IMR-90 (cell line): ENCODE results near the gene PMIS2. TPM values are rescaled to one million over a fixed set of nuclear protein-coding genes. Genes with fewer than 3 reads are reported as not detected.

ENCODE experiments used
- ATAC-seq: fragments of 200-7000 bp; cut with Tn5 transposase; 2 replicates; pipeline ENCODE4 v1.9.1; 2020; ENCODE audit warnings: low read depth, mild to moderate bottlenecking, moderate library complexity
- BruUV-seq: library from RNA; stranded (reverse); fragments of 400-500 nt; replicated peaks from 2 replicates; lab custom pipeline; 2021; lab: Mats Ljungman, UMichigan
- CTCF ChIA-PET: fragments of 300-600 bp; formaldehyde crosslinking; extraction: SDS; loops from one replicate; lab custom pipeline; 2021; ENCODE audit warnings: antibody characterized with exemption; lab: Yijun Ruan, JAX
- POLR2A ChIA-PET: fragments of 300-600 bp; sonication (Branson Sonifier 250); formaldehyde crosslinking; loops from one replicate; lab custom pipeline; 2022; ENCODE audit warnings: antibody characterized with exemption; ENCODE audit not compliant: unreplicated experiment; lab: Charles Lee
- DNase-seq: peaks from one replicate; pipeline ENCODE4 v3.0.0; 2013
- H2AFZ ChIP-seq: replicated peaks from 2 replicates; pipeline ENCODE3; 2013; ENCODE audit warnings: low read length, mild to moderate bottlenecking; ENCODE audit not compliant: poor library complexity
- H2AK5ac ChIP-seq: 2 replicates; pipeline ENCODE4 v1.6.1; 2013; ENCODE audit warnings: low read depth, low read length, inconsistent platforms
- H2AK9ac ChIP-seq: replicated peaks from 2 replicates; pipeline ENCODE3; 2013; ENCODE audit warnings: mild to moderate bottlenecking, low read depth, low read length, moderate library complexity; ENCODE audit not compliant: poor library complexity
- H2BK120ac ChIP-seq: 2 replicates; pipeline ENCODE4 v1.6.1; 2013; ENCODE audit warnings: low read depth, low read length, inconsistent platforms
- H2BK15ac ChIP-seq: 3 replicates; pipeline ENCODE4 v1.6.1; 2013; ENCODE audit warnings: low read depth, low read length, inconsistent platforms
- H2BK20ac ChIP-seq: 2 replicates; pipeline ENCODE4 v1.6.1; 2013; ENCODE audit warnings: low read depth, mild to moderate bottlenecking, inconsistent platforms, low read length, moderate library complexity
- H2BK5ac ChIP-seq: 2 replicates; pipeline ENCODE4 v1.6.1; 2013; ENCODE audit warnings: mild to moderate bottlenecking, low read depth, low read length, inconsistent platforms; ENCODE audit not compliant: poor library complexity, severe bottlenecking
- H3K14ac ChIP-seq: replicated peaks from 2 replicates; pipeline ENCODE4 v1.6.1; 2013; ENCODE audit warnings: low read depth, low read length, inconsistent platforms
- H3K18ac ChIP-seq: 2 replicates; pipeline ENCODE4 v1.6.1; 2013; ENCODE audit warnings: low read depth, low read length, control low read depth
- H3K23ac ChIP-seq: 2 replicates; pipeline ENCODE4 v1.6.1; 2013; ENCODE audit warnings: low read depth, low read length, inconsistent platforms
- H3K27ac ChIP-seq: 2 replicates; pipeline ENCODE4 v1.5.1; 2013; ENCODE audit warnings: mild to moderate bottlenecking, control low read depth, low read length; ENCODE audit not compliant: insufficient read depth
- H3K27me3 ChIP-seq: 2 replicates; pipeline ENCODE4 v1.6.1; 2013; ENCODE audit warnings: low read length; ENCODE audit not compliant: control insufficient read depth, insufficient read depth
- H3K36me3 ChIP-seq: 2 replicates; pipeline ENCODE4 v1.6.1; 2013; ENCODE audit warnings: low read length, mixed read lengths; ENCODE audit not compliant: control insufficient read depth, insufficient read depth
- H3K4ac ChIP-seq: 2 replicates; pipeline ENCODE4 v1.6.1; 2013; ENCODE audit warnings: low read depth, low read length, inconsistent platforms
- H3K4me1 ChIP-seq: 2 replicates; pipeline ENCODE4 v1.6.1; 2013; ENCODE audit warnings: low read length, mixed read lengths; ENCODE audit not compliant: control insufficient read depth, insufficient read depth
- H3K4me2 ChIP-seq: 2 replicates; pipeline ENCODE4 v1.6.1; 2013; ENCODE audit warnings: low read depth, mild to moderate bottlenecking, control low read depth, low read length, moderate library complexity
- H3K4me3 ChIP-seq: 2 replicates; pipeline ENCODE4 v1.5.1; 2013; ENCODE audit warnings: low read depth, mild to moderate bottlenecking, control low read depth, low read length, moderate library complexity; ENCODE audit not compliant: insufficient read depth
- H3K56ac ChIP-seq: 2 replicates; pipeline ENCODE4 v1.6.1; 2013; ENCODE audit warnings: low read length, inconsistent platforms; ENCODE audit not compliant: insufficient read depth; ENCODE audit errors: extremely low read depth
- H3K79me1 ChIP-seq, 2 experiments: 2 replicates each; pipeline ENCODE4 v1.6.1; 2013; ENCODE audit warnings: low read length in 2 of 2, inconsistent platforms in 1 of 2, low read depth in 1 of 2
- H3K9ac ChIP-seq: 2 replicates; pipeline ENCODE4 v1.6.1; 2013; ENCODE audit warnings: low read depth, low read length, control low read depth
- H3K9me1 ChIP-seq: 2 replicates; pipeline ENCODE4 v1.6.1; 2013; ENCODE audit warnings: low read length, inconsistent platforms; ENCODE audit not compliant: insufficient read depth
- H3K9me3 ChIP-seq: 2 replicates; pipeline ENCODE4 v1.6.1; 2013; ENCODE audit warnings: low read length; ENCODE audit not compliant: control insufficient read depth, insufficient read depth
- H4K20me1 ChIP-seq: 2 replicates; pipeline ENCODE4 v1.6.1; 2013; ENCODE audit warnings: low read length, inconsistent platforms; ENCODE audit not compliant: insufficient read depth
- H4K5ac ChIP-seq: 2 replicates; pipeline ENCODE4 v1.6.1; 2013; ENCODE audit warnings: mild to moderate bottlenecking, low read depth, low read length, control low read depth
- H4K8ac ChIP-seq, 2 experiments: 2 replicates each; pipeline ENCODE4 v1.6.1; 2013; ENCODE audit warnings: low read depth in 2 of 2, low read length in 2 of 2, control low read depth in 1 of 2, inconsistent platforms in 1 of 2
- H4K91ac ChIP-seq: 2 replicates; pipeline ENCODE4 v1.6.1; 2013; ENCODE audit warnings: low read depth, low read length, inconsistent platforms; ENCODE audit not compliant: insufficient read depth
- CTCF ChIP-seq: conservative IDR thresholded peaks from 2 replicates; pipeline ENCODE4 v1.5.1; 2012; ENCODE audit warnings: mild to moderate bottlenecking, low read depth, low read length, improper control_type of control experiment
- POLR2A ChIP-seq: IDR thresholded peaks from 2 replicates; pipeline ENCODE4 v1.6.1; 2012; ENCODE audit warnings: mild to moderate bottlenecking, low read depth, low read length
- RAD21 ChIP-seq: IDR thresholded peaks from 2 replicates; pipeline ENCODE4 v1.6.1; 2012; ENCODE audit warnings: low read length, improper control_type of control experiment
- SMC3 ChIP-seq: fragments of 150-350 bp; IDR thresholded peaks from 2 replicates; pipeline ENCODE4 v1.6.1; 2016; ENCODE audit warnings: low read depth, mild to moderate bottlenecking, antibody characterized with exemption, low read length, moderate library complexity
- WGBS, 2 experiments: methylation state at CpG; one replicate each; pipeline versions ENCODE4 v1.1.5 to v1.1.7; 2013; ENCODE audit warnings: missing lambda C conversion rate in 2 of 2; ENCODE audit not compliant: insufficient read length in 1 of 2; ENCODE audit errors: extremely low coverage in 2 of 2; 5-methylcytosine and 5-hydroxymethylcytosine counted together
- dilution Hi-C: fragments of 300-500 bp; cut with HindIII; formaldehyde crosslinking; loops from one replicate; pipeline ENCODE4 v1.14.3; 2018; ENCODE audit warnings: low sequenced_read_pairs; ENCODE audit not compliant: unreplicated experiment
- in situ Hi-C: fragments of 300-500 bp; cut with MboI; formaldehyde crosslinking; loops from 3 replicates; pipeline ENCODE4 v1.14.3; 2019; ENCODE audit warnings: low sequenced_read_pairs, inconsistent platforms, mixed read lengths
- intact Hi-C: fragments of 100-400 bp; cut with micrococcal nuclease; formaldehyde crosslinking; loops from 2 replicates; pipeline ENCODE4 v1.10.0; 2022
- polyA plus RNA-seq, 3 experiments: library from polyadenylated mRNA; depleted of rRNA; stranded (reverse); fragments of >200 nt; gene quantifications; 2 replicates each; pipeline ENCODE4 v1.2.3, GENCODE V29; 2012; ENCODE audit warnings: low replicate concordance in 1 of 3
- total RNA-seq: library from RNA; depleted of rRNA; stranded (reverse); fragments of >200 nt; gene quantifications from 2 replicates; pipeline ENCODE4 v1.2.3, GENCODE V29; 2012

The PMIS2 gene
- total and polyA plus RNA-seq, 2 of the 4 experiments (the other 2 are of a cell fraction) = not detected

GRCh38 chr19:35558400-35559280, 27.3 kb upstream of the PMIS2 start:
- Histone ChIP-seq H3K36me3 (no peaks in the 10 kb centered on the region), H2AK5ac (no peak overlapping the region), H4K5ac (no peak overlapping the region), H3K4me2 (peak overlapping the region; percentile 46), H3K56ac (no peak overlapping the region), H3K27ac (no peak overlapping the region), H2AK9ac (no peak overlapping the region), H3K9me1 (0 out of 2 replicates have a peak, but pooled peaks cover 3% of the 10 kb centered on the region), H2BK20ac (no peak overlapping the region), H4K20me1 (no peaks in the 10 kb centered on the region), H3K9me3 (no peaks in the 10 kb centered on the region), H3K23ac (no peak overlapping the region; the same call in 1 of the 2 replicates), H4K91ac (no peak overlapping the region), H2BK15ac (no peak overlapping the region), H3K14ac (no peak overlapping the region), H2AFZ (peak overlapping the region; percentile 90), H3K4me3 (no peak overlapping the region), H3K4me1 (no peaks in the 10 kb centered on the region), H3K9ac (no peak overlapping the region), H4K8ac (no peak overlapping the region), H3K4ac (no peak overlapping the region), H3K79me1 (no peaks in the 10 kb centered on the region), H3K18ac (no peak overlapping the region), H3K27me3 (peaks cover 52% of the 10 kb centered on the region), H2BK5ac (no peak overlapping the region), H2BK120ac (no peak overlapping the region)
- no TSS peak for BruUV-seq
- dilution Hi-C loops (no loop called here), intact Hi-C loops (no loop called here), in situ Hi-C loops (no loop called here)
- ChIA-PET POLR2A (no interaction called here), CTCF (interaction anchor here (1.6 kb wide), 1 partner anchor 11 kb away, joined by 6 read pairs; no protein-coding TSS in a partner anchor)
- ATAC-seq (no peak), DNase-seq (no peak)
- 58% methylated on average over 19 of the region's 53 CpGs; no CpG with 5 or more reads in 1 of the 2 experiments for WGBS, 2 experiments
- TF ChIP-seq SMC3 (no peak), POLR2A (no peak), RAD21 (no peak), CTCF (no peak)
